NCI-H1048 (cell line): ENCODE results near the gene NAA11.

Experiments used
- DNase-seq: peaks from one replicate; lab custom pipeline; 2025; lab: John Stamatoyannopoulos, UW

NAA11 gene

GRCh38 chr4:79325864-79326328 lies at the start of gene NAA11:
NAA11 (minus strand) TSS chr4:79326061; CDS start chr4:79325877, 184 bp downstream.
- DNase-seq = no peak

- no peak for DNase-seq
Observed at GRCh38 chr4:79370026-79370425, 44.2 kb upstream of the NAA11 start.

- DNase-seq = no peak
Observed at GRCh38 chr4:79367096-79367495, 41.2 kb upstream of the NAA11 start.

GRCh38 chr4:79366422-79366821 lies 40.6 kb upstream of the NAA11 start:
- no peak for DNase-seq

GRCh38 chr4:79364061-79364460 lies 38.2 kb upstream of the NAA11 start:
- DNase-seq = no peak

GRCh38 chr4:79362626-79363025 lies 36.8 kb upstream of the NAA11 start:
- DNase-seq = no peak

- DNase-seq = no peak
Observed at GRCh38 chr4:79360006-79360405, 34.1 kb upstream of the NAA11 start.

- no peak for DNase-seq
Observed at GRCh38 chr4:79358438-79358837, 32.6 kb upstream of the NAA11 start.

GRCh38 chr4:79357365-79357764 lies 31.5 kb upstream of the NAA11 start:
- DNase-seq = no peak

GRCh38 chr4:79353075-79353474 lies 27.2 kb upstream of the NAA11 start:
- no peak for DNase-seq

GRCh38 chr4:79348405-79348804 lies 22.5 kb upstream of the NAA11 start:
- DNase-seq = no peak

GRCh38 chr4:79341893-79342653 lies 16.2 kb upstream of the NAA11 start:
- no peak for DNase-seq

GRCh38 chr4:79340568-79340967 lies 14.7 kb upstream of the NAA11 start:
- DNase-seq = no peak

- DNase-seq = no peak
Observed at GRCh38 chr4:79338148-79338547, 12.3 kb upstream of the NAA11 start.

GRCh38 chr4:79334783-79335182 lies 8.9 kb upstream of the NAA11 start:
- no peak for DNase-seq

GRCh38 chr4:79334341-79334740 lies 8.5 kb upstream of the NAA11 start:
- no peak for DNase-seq

- no peak for DNase-seq
Observed at GRCh38 chr4:79331126-79331876, 5.4 kb upstream of the NAA11 start.

GRCh38 chr4:79330720-79331119 lies 4.9 kb upstream of the NAA11 start:
- DNase-seq = no peak

GRCh38 chr4:79325436-79325835 lies 425 bp downstream of the NAA11 start:
- no peak for DNase-seq

GRCh38 chr4:79319975-79320374 lies 5.9 kb downstream of the NAA11 start:
- no peak for DNase-seq

GRCh38 chr4:79317711-79318110 lies 8.2 kb downstream of the NAA11 start:
- no peak for DNase-seq

- DNase-seq = no peak
Observed at GRCh38 chr4:79315891-79316290, 10.0 kb downstream of the NAA11 start.

- DNase-seq = no peak
Observed at GRCh38 chr4:79311279-79311678, 14.6 kb downstream of the NAA11 start.
